ENCODE data around the gene CD44.

CD44 gene

GRCh38 chr11:35210876-35211546 lies 72.0 kb downstream of the CD44 start:
- Histone ChIP-seq H2AFZ (ENCODE audit: low read depth, low read length, severe bottlenecking) (no peak overlapping the region), H3K9ac (ENCODE audit: low read length) (no peak overlapping the region), H3K27me3 (ENCODE audit: low read length) (no peaks in the 10 kb centered on the region), H3K79me2 (ENCODE audit: insufficient read depth, low read length) (no peaks in the 10 kb centered on the region), H3K36me3 (ENCODE audit: low read length) (no peaks in the 10 kb centered on the region), H3K9me3 (ENCODE audit: insufficient read depth, low read length) (no peaks in the 10 kb centered on the region), H3K9me2 (replicated peaks; ENCODE audit: insufficient read depth, low read length) (no peaks in the 10 kb centered on the region), H3K4me2 (ENCODE audit: low read depth, low read length, poor library complexity, severe bottlenecking) (no peak overlapping the region), H4K20me1 (ENCODE audit: low read depth, low read length) (no peaks in the 10 kb centered on the region), H3F3A (ENCODE audit: insufficient read depth) (no peaks in the 10 kb centered on the region), H3K27ac (ENCODE audit: low read depth, low read length) (no peak overlapping the region), H3K4me3 (ENCODE audit: insufficient read depth, low read length, poor library complexity, severe bottlenecking) (no peak overlapping the region)
- no peak for TF ChIP-seq CTCF (IDR thresholded peaks at IDR 0.05; ENCODE audit: insufficient read depth, low read length, poor library complexity, severe bottlenecking)
- no peak for TF ChIP-seq EZH2phosphoT487 (conservative IDR thresholded peaks at IDR 0.05; ENCODE audit: low read length)

- Histone ChIP-seq H3K9ac (ENCODE audit: low read length) (no peak overlapping the region), H3K27ac (ENCODE audit: low read depth, low read length) (no peak overlapping the region), H3K4me2 (ENCODE audit: low read depth, low read length, poor library complexity, severe bottlenecking) (no peak overlapping the region), H4K20me1 (ENCODE audit: low read depth, low read length) (no peaks in the 10 kb centered on the region), H3K79me2 (ENCODE audit: insufficient read depth, low read length) (no peaks in the 10 kb centered on the region), H3K9me3 (ENCODE audit: insufficient read depth, low read length) (no peaks in the 10 kb centered on the region), H3K36me3 (ENCODE audit: low read length) (no peaks in the 10 kb centered on the region), H2AFZ (ENCODE audit: low read depth, low read length, severe bottlenecking) (no peak overlapping the region), H3F3A (ENCODE audit: insufficient read depth) (no peaks in the 10 kb centered on the region), H3K27me3 (ENCODE audit: low read length) (no peaks in the 10 kb centered on the region), H3K4me3 (ENCODE audit: insufficient read depth, low read length, poor library complexity, severe bottlenecking) (no peak overlapping the region), H3K9me2 (replicated peaks; ENCODE audit: insufficient read depth, low read length) (no peaks in the 10 kb centered on the region)
- TF ChIP-seq CTCF (IDR thresholded peaks at IDR 0.05; ENCODE audit: insufficient read depth, low read length, poor library complexity, severe bottlenecking) (no peak), EZH2phosphoT487 (conservative IDR thresholded peaks at IDR 0.05; ENCODE audit: low read length) (no peak)
Observed at GRCh38 chr11:35211952-35212351, 73.0 kb downstream of the CD44 start.

- no peak overlapping the region for H3K9ac ChIP-seq (ENCODE audit: low read length)
- TF ChIP-seq EZH2phosphoT487 (conservative IDR thresholded peaks at IDR 0.05; ENCODE audit: low read length) (no peak), CTCF (IDR thresholded peaks at IDR 0.05; ENCODE audit: insufficient read depth, low read length, poor library complexity, severe bottlenecking) (no peak)
- H3K4me2 ChIP-seq (ENCODE audit: low read depth, low read length, poor library complexity, severe bottlenecking): no peak overlapping the region
- no peak overlapping the region for H3K27ac ChIP-seq (ENCODE audit: low read depth, low read length)
- H3K9me3 ChIP-seq (ENCODE audit: insufficient read depth, low read length): no peaks in the 10 kb centered on the region
- H4K20me1 ChIP-seq (ENCODE audit: low read depth, low read length): no peaks in the 10 kb centered on the region
- no peak overlapping the region for H2AFZ ChIP-seq (ENCODE audit: low read depth, low read length, severe bottlenecking)
- H3K36me3 ChIP-seq (ENCODE audit: low read length): no peaks in the 10 kb centered on the region
- H3K27me3 ChIP-seq (ENCODE audit: low read length): no peaks in the 10 kb centered on the region
- H3K4me3 ChIP-seq (ENCODE audit: insufficient read depth, low read length, poor library complexity, severe bottlenecking): no peak overlapping the region
- no peaks in the 10 kb centered on the region for H3K79me2 ChIP-seq (ENCODE audit: insufficient read depth, low read length)
- no peaks in the 10 kb centered on the region for H3K9me2 ChIP-seq (replicated peaks; ENCODE audit: insufficient read depth, low read length)
- H3F3A ChIP-seq (ENCODE audit: insufficient read depth): no peaks in the 10 kb centered on the region
Observed at GRCh38 chr11:35214226-35214770, 75.3 kb downstream of the CD44 start.

All from SU-DHL-6 (cell line).